ENCODE measurements around the gene SCAND1. TPM values are rescaled to one million over a fixed set of nuclear protein-coding genes. Genes with fewer than 3 reads are reported as not detected.
"Not testable (repeated sequence)": the region's sequence is repeated elsewhere in the genome, so short reads cannot be mapped to it uniquely, and the experiment has no call there.

SCAND1 gene
- 93.8 and 96.4 TPM in 2 replicates for total RNA-seq (2014; rRNA removed; shearing (Covaris generic))

- Histone ChIP-seq H3K4me3 (ENCODE audit: insufficient read depth, low read depth, low read length) (peak within 1 kb of the TSS; percentile 98), H3K36me3 (replicated peaks; ENCODE audit: control insufficient read depth, insufficient read depth, low read length) (no peaks in the 10 kb centered on the region), H3K27me3 (ENCODE audit: control insufficient read depth, insufficient read depth, low read length) (no peaks in the 10 kb centered on the region)
- peak; percentile 97 for DNase-seq
These were observed at the start of gene SCAND1 for GRCh38 chr20:35954200-35954906. Gene SCAND1 (minus strand): TSS chr20:35954502. CDS start chr20:35954284, 218 bp downstream.

GRCh38 chr20:36004045-36004444, 49.7 kb upstream of the SCAND1 start:
- Histone ChIP-seq H3K4me3 (ENCODE audit: insufficient read depth, low read depth, low read length) (no peak overlapping the region), H3K36me3 (replicated peaks; ENCODE audit: control insufficient read depth, insufficient read depth, low read length) (no peaks in the 10 kb centered on the region), H3K27me3 (ENCODE audit: control insufficient read depth, insufficient read depth, low read length) (no peaks in the 10 kb centered on the region)
- no peak for DNase-seq

GRCh38 chr20:36002855-36003254, 48.6 kb upstream of the SCAND1 start:
- H3K27me3 ChIP-seq (ENCODE audit: control insufficient read depth, insufficient read depth, low read length), result no peaks in the 10 kb centered on the region
- DNase-seq, result no peak
- no peak overlapping the region for H3K4me3 ChIP-seq (ENCODE audit: insufficient read depth, low read depth, low read length)

GRCh38 chr20:36001331-36001730, 47.0 kb upstream of the SCAND1 start:
- not testable (repeated sequence) for DNase-seq; H3K36me3 ChIP-seq (replicated peaks; ENCODE audit: control insufficient read depth, insufficient read depth, low read length); H3K27me3 ChIP-seq (ENCODE audit: control insufficient read depth, insufficient read depth, low read length); H3K4me3 ChIP-seq (ENCODE audit: insufficient read depth, low read depth, low read length)

More at GRCh38 chr20:36002855-36003254, 48.6 kb upstream of the SCAND1 start:
- no peaks in the 10 kb centered on the region for H3K36me3 ChIP-seq (replicated peaks; ENCODE audit: control insufficient read depth, insufficient read depth, low read length)

- DNase-seq; H3K27me3 ChIP-seq (ENCODE audit: control insufficient read depth, insufficient read depth, low read length); H3K4me3 ChIP-seq (ENCODE audit: insufficient read depth, low read depth, low read length); H3K36me3 ChIP-seq (replicated peaks; ENCODE audit: control insufficient read depth, insufficient read depth, low read length): not testable (repeated sequence)
These were observed 42.2 kb upstream of the SCAND1 start for GRCh38 chr20:35996492-35996891.

- Histone ChIP-seq H3K4me3 (ENCODE audit: insufficient read depth, low read depth, low read length) (no peak overlapping the region), H3K27me3 (ENCODE audit: control insufficient read depth, insufficient read depth, low read length) (no peaks in the 10 kb centered on the region), H3K36me3 (replicated peaks; ENCODE audit: control insufficient read depth, insufficient read depth, low read length) (no peaks in the 10 kb centered on the region)
- peak; percentile 80 for DNase-seq
These were observed 40.7 kb upstream of the SCAND1 start for GRCh38 chr20:35994994-35995453.

- Histone ChIP-seq H3K36me3 (replicated peaks; ENCODE audit: control insufficient read depth, insufficient read depth, low read length) (no peaks in the 10 kb centered on the region), H3K4me3 (ENCODE audit: insufficient read depth, low read depth, low read length) (no peak overlapping the region)
- peak; percentile 77 for DNase-seq
These were observed 38.5 kb upstream of the SCAND1 start for GRCh38 chr20:35992713-35993335.

GRCh38 chr20:35991142-35991771, 37.0 kb upstream of the SCAND1 start:
- Histone ChIP-seq H3K36me3 (replicated peaks; ENCODE audit: control insufficient read depth, insufficient read depth, low read length) (no peaks in the 10 kb centered on the region), H3K27me3 (ENCODE audit: control insufficient read depth, insufficient read depth, low read length) (no peaks in the 10 kb centered on the region), H3K4me3 (ENCODE audit: insufficient read depth, low read depth, low read length) (no peak overlapping the region)
- no peak for DNase-seq

More at GRCh38 chr20:35992713-35993335, 38.5 kb upstream of the SCAND1 start:
- H3K27me3 ChIP-seq (ENCODE audit: control insufficient read depth, insufficient read depth, low read length), result no peaks in the 10 kb centered on the region

- Histone ChIP-seq H3K27me3 (ENCODE audit: control insufficient read depth, insufficient read depth, low read length) (no peaks in the 10 kb centered on the region), H3K36me3 (replicated peaks; ENCODE audit: control insufficient read depth, insufficient read depth, low read length) (no peaks in the 10 kb centered on the region), H3K4me3 (ENCODE audit: insufficient read depth, low read depth, low read length) (no peak overlapping the region)
- DNase-seq, result no peak
These were observed 34.7 kb upstream of the SCAND1 start for GRCh38 chr20:35988910-35989463.

- H3K4me3 ChIP-seq (ENCODE audit: insufficient read depth, low read depth, low read length), result no peak overlapping the region
- H3K36me3 ChIP-seq (replicated peaks; ENCODE audit: control insufficient read depth, insufficient read depth, low read length), result no peaks in the 10 kb centered on the region
- no peaks in the 10 kb centered on the region for H3K27me3 ChIP-seq (ENCODE audit: control insufficient read depth, insufficient read depth, low read length)
- no peak for DNase-seq
These were observed 31.5 kb upstream of the SCAND1 start for GRCh38 chr20:35985806-35986205.

GRCh38 chr20:35984382-35984781, 30.1 kb upstream of the SCAND1 start:
- DNase-seq, result no peak
- Histone ChIP-seq H3K4me3 (ENCODE audit: insufficient read depth, low read depth, low read length) (no peak overlapping the region), H3K36me3 (replicated peaks; ENCODE audit: control insufficient read depth, insufficient read depth, low read length) (no peaks in the 10 kb centered on the region), H3K27me3 (ENCODE audit: control insufficient read depth, insufficient read depth, low read length) (no peaks in the 10 kb centered on the region)

GRCh38 chr20:35981969-35982368, 27.7 kb upstream of the SCAND1 start:
- Histone ChIP-seq H3K36me3 (replicated peaks; ENCODE audit: control insufficient read depth, insufficient read depth, low read length) (no peaks in the 10 kb centered on the region), H3K27me3 (ENCODE audit: control insufficient read depth, insufficient read depth, low read length) (no peaks in the 10 kb centered on the region)
- DNase-seq, result no peak

GRCh38 chr20:35979544-35979943, 25.2 kb upstream of the SCAND1 start:
- H3K36me3 ChIP-seq (replicated peaks; ENCODE audit: control insufficient read depth, insufficient read depth, low read length), result no peaks in the 10 kb centered on the region
- no peak overlapping the region for H3K4me3 ChIP-seq (ENCODE audit: insufficient read depth, low read depth, low read length)
- DNase-seq, result no peak
- no peaks in the 10 kb centered on the region for H3K27me3 ChIP-seq (ENCODE audit: control insufficient read depth, insufficient read depth, low read length)

More at GRCh38 chr20:35981969-35982368, 27.7 kb upstream of the SCAND1 start:
- no peak overlapping the region for H3K4me3 ChIP-seq (ENCODE audit: insufficient read depth, low read depth, low read length)

- Histone ChIP-seq H3K36me3 (replicated peaks; ENCODE audit: control insufficient read depth, insufficient read depth, low read length) (no peaks in the 10 kb centered on the region), H3K4me3 (ENCODE audit: insufficient read depth, low read depth, low read length) (no peak overlapping the region), H3K27me3 (ENCODE audit: control insufficient read depth, insufficient read depth, low read length) (no peaks in the 10 kb centered on the region)
- no peak for DNase-seq
These were observed 23.8 kb upstream of the SCAND1 start for GRCh38 chr20:35978041-35978513.
